Stimulated activated CD4-positive, alpha-beta T cell treated with anti-CD3 and anti-CD28 coated beads, Interleukin-4, amount 100 ng/mL, for 48 hours (primary cell): Measurements from ENCODE around the gene GBE1.
"Not testable (repeated sequence)": the region's sequence is repeated elsewhere in the genome, so short reads cannot be mapped to it uniquely, and the experiment has no call there.

ENCODE experiments used
- DNase-seq, 2 donors: peaks; one replicate each; pipeline ENCODE4 v3.0.0-alpha.2; 2020; ENCODE audit warnings: low read depth in 2 of 2

GBE1 gene

DNA sequence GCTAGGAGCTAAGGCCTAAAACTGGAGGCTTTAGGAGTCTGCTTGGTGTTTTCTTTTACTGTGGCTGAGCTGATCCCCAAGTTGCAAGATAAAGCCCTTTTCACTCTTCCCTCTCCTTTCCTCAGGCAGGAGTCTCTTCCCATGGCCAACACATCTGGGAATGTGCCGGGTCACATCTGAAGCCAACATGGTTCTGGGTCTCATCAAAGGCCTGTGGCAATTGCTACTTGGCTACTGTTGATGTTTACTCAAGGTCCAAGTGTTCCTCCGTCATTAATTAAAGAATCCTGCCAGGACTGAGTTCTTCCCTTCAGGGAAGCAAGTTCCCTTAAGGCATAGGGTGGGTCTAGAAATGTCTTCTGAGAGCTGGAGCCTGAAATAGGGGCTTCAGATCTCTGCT is 230.2 kb downstream of the GBE1 start:
- no peak for DNase-seq

DNA sequence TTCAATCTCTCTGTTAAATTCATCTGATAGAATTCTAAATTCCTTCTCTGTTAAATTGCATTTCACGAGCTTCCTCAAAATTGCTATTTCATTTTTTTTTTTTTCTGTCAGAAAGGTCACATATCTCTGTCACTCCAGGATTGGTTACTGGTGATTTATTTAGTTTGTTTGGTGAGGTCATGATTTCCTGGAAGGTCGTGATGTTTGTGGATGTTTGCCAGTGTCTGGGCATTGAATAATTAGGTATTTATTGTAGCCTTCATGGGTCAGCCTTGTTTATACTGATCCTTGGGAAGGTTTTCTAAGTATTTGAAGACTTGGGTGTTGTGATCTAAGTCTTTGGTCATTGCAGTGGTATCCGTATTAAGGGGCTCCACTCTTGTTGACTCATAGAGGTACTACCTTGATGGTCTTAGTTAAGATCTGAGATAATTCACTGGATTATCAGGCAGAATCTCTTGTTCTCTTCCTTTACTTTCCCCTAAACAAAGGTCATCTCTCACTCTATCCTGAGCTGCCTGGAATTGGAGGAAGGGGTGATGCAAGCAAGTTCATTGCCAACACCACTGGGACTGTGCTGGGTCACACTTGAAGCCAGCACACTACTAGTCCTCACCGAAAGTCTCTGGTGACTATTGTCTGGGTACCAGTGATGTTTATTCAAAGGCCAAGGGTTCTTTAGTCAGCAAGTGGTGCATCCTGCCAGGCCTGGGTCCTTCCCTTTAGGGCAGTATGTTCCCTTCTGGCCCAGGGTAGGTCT is 231.1 kb downstream of the GBE1 start:
- DNase-seq = no peak

DNA sequence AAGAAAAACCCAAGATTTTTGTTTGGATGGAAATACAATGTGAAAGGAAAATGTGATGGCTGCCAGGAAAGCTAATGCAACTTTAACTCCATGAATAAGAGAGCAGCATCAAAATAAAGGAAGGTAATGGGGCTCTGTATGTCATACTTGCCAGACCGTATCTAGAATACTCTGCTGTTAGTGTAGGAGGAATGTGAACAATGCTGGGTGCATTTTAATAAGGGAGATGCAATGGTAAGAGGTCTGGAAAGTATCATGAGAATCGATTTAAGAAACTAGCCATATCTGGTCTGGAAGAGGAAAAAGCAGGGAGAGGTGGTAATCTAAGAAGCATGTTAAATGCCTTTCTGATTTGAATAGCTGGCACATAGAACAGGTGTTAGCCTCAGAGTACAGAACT is 239.6 kb downstream of the GBE1 start:
- DNase-seq = no peak

- DNase-seq = no peak
These were observed 242.5 kb downstream of the GBE1 start for GRCh38 chr3:81518945-81519344.

DNA sequence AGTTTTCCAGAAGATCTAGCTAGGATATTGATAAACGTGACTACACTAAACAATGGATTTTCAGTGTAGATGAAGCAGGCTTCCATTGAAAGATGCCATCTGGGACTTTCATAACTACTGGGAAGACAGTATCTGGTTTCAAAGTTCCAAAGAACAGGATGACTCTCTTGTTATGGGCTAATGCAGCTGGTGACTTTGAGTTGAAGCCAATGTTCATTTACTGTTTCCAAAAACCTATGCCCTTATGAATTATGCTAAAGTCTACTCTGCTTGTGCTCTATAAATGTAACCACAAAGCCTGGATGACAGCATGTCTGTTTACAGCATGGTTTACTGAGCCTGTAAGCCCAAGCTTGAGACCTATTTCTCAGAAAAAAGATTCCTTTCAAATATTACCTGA is 245.4 kb downstream of the GBE1 start:
- DNase-seq = no peak

- DNase-seq = no peak
These were observed 247.9 kb downstream of the GBE1 start for GRCh38 chr3:81513591-81513990.

GRCh38 chr3:81503026-81503425 is 258.4 kb downstream of the GBE1 start:
- no peak for DNase-seq

GRCh38 chr3:81502236-81502635 is 259.2 kb downstream of the GBE1 start:
- DNase-seq = no peak

DNA sequence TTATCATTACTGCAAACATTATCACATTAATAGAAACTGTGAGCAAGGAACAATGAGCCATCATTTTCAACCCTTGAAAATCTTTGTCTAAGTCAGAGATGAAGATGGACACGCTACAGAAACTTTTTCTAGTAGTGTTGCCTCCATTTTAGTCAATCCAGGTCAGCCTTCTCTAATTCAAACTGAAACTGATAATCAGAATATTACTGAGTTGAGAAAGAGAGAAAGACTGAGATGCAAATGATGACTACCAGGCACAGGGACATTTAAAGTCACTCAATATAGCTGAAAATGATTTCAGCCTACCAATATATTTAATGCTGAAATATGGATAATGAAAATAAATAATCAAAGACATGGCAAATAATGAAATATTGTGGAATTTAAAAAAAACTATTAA is 261.4 kb downstream of the GBE1 start:
- no peak for DNase-seq

GRCh38 chr3:81497572-81498251 is 263.7 kb downstream of the GBE1 start:
- DNase-seq = no peak

DNA sequence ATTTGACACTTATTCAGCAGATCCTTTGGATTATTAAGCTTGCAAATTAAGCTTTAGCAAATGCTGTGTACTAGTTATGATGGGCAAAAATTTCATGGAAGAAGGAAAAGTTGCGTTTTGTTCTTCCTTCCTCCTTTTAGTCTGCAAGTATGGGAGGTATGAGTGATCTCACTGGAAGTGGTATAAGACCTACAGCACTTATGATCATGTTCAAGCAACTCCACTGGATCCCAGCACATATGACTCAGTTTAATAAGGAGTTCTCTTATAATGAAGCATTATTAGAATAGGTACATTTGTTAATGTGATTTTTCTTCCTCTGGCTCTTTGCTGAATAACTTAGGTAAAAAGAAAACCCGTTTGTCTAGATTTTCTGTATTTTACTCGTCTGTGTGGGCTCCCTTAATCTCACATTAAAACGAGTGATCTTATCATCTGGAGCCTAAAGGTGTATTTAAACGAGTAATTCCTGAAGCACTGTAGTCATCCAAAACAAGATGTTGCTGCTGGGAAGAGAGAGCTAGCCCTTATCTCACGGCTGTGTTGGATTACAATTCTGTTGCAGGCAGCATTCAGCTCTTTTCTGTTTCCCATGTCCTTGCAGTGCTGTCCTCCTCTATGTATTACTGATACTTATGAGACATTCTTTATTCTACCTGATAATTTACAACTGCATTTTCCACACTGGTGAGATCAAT is 264.9 kb downstream of the GBE1 start:
- no peak for DNase-seq

DNA sequence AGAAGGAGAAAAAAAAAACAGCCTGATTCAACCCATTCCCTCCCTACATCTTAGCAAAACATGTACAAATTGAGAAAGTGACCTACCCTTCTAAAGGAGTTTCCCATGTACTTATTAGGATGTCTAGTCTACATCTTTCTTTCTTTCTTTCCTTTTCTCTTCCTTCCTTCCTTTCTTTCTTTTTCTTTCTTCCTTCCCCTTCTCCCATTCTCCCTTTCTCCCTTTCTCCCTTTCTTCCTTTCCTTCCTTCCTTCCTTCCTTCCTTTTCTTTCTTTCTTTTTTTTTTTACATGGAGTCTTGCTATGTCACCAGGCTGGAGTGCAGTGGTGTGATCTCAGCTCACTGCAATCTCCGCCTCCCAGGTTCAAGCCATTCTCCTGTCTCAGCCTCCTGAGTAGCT is 269.0 kb downstream of the GBE1 start:
- DNase-seq = not testable (repeated sequence)

- DNase-seq = no peak
These were observed 269.4 kb downstream of the GBE1 start for GRCh38 chr3:81492040-81492439.

GRCh38 chr3:81490541-81491288 is 270.7 kb downstream of the GBE1 start:
- DNase-seq = peak; percentile 71 to 81

DNA sequence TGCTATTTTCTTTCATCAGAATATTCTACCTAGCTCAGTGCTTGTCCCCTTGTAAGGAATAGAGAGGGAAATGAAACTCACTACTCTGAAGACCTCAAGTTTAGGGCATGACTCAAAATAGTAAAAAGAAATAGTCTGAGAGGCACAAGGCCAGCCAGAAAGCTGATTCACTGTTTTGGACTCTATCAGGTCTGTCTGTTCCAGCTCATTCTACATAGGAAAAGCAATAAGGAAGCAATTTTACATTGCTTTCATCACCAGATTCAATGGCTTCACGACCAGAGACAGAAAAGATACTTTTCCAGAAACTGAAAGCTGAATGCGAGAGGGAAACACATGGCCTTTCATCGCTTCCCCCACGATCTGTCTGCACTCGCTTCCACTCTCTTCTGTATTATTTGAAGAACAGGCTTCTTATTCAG is 276.0 kb downstream of the GBE1 start:
- no peak for DNase-seq

GRCh38 chr3:81484520-81484919 is 276.9 kb downstream of the GBE1 start:
- no peak for DNase-seq

GRCh38 chr3:81483046-81483445 is 278.4 kb downstream of the GBE1 start:
- no peak for DNase-seq

DNA sequence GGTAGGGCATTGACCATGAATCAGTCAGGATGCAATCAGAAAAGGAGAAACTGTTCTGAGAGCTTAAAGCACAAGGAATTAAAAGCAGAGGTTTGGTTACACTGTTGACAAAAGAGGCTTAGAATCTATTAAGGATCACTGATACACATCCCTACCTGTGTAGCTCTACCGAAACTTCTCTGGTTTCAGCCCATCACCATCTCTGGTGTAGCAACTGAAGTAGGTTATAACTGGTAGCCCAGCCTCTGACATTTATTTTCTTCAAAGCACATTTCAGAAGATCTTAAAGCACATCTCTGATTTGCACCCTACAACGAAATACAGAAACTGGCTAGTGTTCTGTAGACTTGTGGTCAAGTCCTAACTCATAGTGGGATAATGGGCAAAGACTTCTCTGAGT is 283.7 kb downstream of the GBE1 start:
- no peak for DNase-seq

DNA sequence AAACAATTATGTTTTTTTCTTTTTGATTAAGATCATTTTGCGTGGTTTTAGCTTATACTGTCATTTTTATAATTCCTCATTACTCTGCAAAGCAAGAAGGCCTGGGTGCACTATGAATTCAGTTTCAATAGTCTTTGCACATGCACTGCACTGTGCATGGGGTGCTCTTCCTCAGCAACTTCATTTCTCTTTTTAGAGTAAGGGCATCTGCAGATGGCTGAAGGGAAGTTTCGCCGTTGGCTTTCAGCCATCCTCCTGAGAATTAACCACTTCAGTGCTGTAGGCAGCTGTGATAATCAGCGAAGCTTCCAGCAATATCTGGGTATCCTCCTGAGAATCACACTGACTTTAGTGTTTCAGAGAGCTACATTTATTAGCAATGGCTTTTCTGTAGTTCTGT is 284.8 kb downstream of the GBE1 start:
- no peak for DNase-seq

DNA sequence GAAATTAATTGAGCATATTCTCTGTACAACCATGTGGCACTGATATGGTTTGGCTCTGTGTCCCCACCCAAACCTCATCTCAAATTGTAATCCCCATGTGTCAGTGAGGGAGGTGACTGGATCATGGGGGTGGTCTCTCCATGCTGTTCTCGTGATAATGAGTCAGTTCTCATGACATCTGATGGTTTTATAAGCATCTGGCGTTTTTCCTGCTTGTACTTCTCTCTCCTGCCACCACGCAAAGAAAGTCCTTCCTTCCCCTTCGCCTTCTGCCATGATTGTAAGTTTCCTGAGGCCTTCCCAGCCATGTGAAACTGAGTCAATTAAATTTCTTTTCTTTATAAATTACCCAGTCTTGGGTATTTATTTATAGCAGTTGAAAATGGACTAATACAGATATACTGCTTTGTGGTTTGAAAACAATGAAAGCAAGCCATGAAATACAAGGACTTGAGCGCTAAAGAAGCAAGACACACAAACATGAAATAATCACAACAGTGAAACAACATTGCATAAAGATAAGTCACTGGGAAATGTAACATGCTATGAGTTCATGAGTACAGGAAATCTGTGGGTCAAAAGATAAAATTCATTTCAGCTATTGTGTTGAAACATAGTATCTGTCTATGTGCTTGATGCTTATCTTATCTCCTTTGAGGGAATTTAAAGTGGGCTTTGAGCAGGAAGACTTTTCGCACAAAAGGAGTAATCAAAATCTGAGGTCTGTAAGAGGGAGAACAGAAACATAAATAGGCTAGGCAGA is 288.7 kb downstream of the GBE1 start:
- no peak for DNase-seq

GRCh38 chr3:81470524-81471278 is 290.7 kb downstream of the GBE1 start:
- no peak for DNase-seq
